Gastroesophageal sphincter (tissue), 4 donors: Measurements from ENCODE around the gene WDR46. TPM values are rescaled to one million over a fixed set of nuclear protein-coding genes. Genes with fewer than 3 reads are reported as not detected.

ENCODE experiments used
- ATAC-seq: fragments of 150-250 bp; one replicate; pipeline ENCODE4 v1.9.1; 2016; ENCODE audit warnings: mild to moderate bottlenecking, moderate library complexity
- H3K27ac ChIP-seq, 4 donors: fragments of 200-600 bp; sonication (generic) in 3 of 4; 1 replicate in 3 of 4; 2 replicates in 1 of 4; pipeline ENCODE4 v1.5.1; 2016 to 2019
- H3K27me3 ChIP-seq: fragments of 200-600 bp; sonication (generic); one replicate; pipeline ENCODE4 v1.5.1; 2019
- H3K36me3 ChIP-seq, 2 donors: fragments of 200-600 bp; sonication (generic); one replicate each; pipeline ENCODE4 v1.5.1; 2019; ENCODE audit warnings: control low read depth in 1 of 2
- H3K4me1 ChIP-seq, 3 donors: fragments of 200-600 bp; sonication (generic); 1 replicate in 2 of 3; 2 replicates in 1 of 3; pipeline ENCODE4 v1.5.1; 2016 to 2019; ENCODE audit warnings: control low read depth in 2 of 3
- H3K4me3 ChIP-seq, 2 donors: fragments of 200-600 bp; sonication (generic); one replicate each; pipeline ENCODE4 v1.5.1; 2019; ENCODE audit warnings: mild to moderate bottlenecking in 1 of 2, moderate library complexity in 1 of 2
- H3K9me3 ChIP-seq, 3 donors: fragments of 200-600 bp; sonication (generic); one replicate each; pipeline ENCODE4 v1.5.1; 2017 to 2019; ENCODE audit warnings: control low read depth in 2 of 3
- EP300 ChIP-seq: sonication (generic); formaldehyde crosslinking; IDR thresholded peaks from one replicate; pipeline ENCODE4 v1.6.1; 2017; ENCODE audit warnings: antibody characterized with exemption, mild to moderate bottlenecking
- POLR2A ChIP-seq, 2 donors: fragments of 450-650 bp; IDR thresholded peaks; one replicate each; pipeline ENCODE4 v1.6.1; 2017; ENCODE audit warnings: antibody characterized with exemption in 2 of 2, mild to moderate bottlenecking in 2 of 2, moderate library complexity in 1 of 2
- POLR2AphosphoS5 ChIP-seq: sonication (generic); formaldehyde crosslinking; IDR thresholded peaks from one replicate; pipeline ENCODE4 v1.6.1; 2017; ENCODE audit warnings: antibody characterized with exemption
- WGBS, 2 donors: methylation state at CpG; one replicate each; pipeline ENCODE4 v1.1.5; 2018; ENCODE audit warnings: low coverage in 1 of 2; 5-methylcytosine and 5-hydroxymethylcytosine counted together
- total RNA-seq, 4 donors: library from RNA; depleted of rRNA; stranded (reverse); fragments of >200 nt; gene quantifications; one replicate each; pipeline ENCODE4 v1.1.0, GENCODE V29; 2016
- TF ChIP-seq, protein P1 (sequence below), 4 experiments: fragments of 200-600 bp in 2 of 4; fragments of 450-650 bp in 2 of 4; sonication (generic) in 1 of 4; IDR thresholded peaks; one replicate each; pipeline ENCODE4 v1.5.1; 2017 to 2019; ENCODE audit warnings: antibody characterized with exemption in 4 of 4, mild to moderate bottlenecking in 2 of 4, moderate library complexity in 2 of 4

The WDR46 gene
- total RNA-seq, 4 donors from 2014 or later, result 26.4 to 39.2 (median 35.6) TPM

- no peak for TF ChIP-seq POLR2AphosphoS5
- no peak for TF ChIP-seq EP300
- TF ChIP-seq POLR2A (IDR thresholded peaks at IDR 0.05), result no peak
- TF ChIP-seq, protein P1, sequence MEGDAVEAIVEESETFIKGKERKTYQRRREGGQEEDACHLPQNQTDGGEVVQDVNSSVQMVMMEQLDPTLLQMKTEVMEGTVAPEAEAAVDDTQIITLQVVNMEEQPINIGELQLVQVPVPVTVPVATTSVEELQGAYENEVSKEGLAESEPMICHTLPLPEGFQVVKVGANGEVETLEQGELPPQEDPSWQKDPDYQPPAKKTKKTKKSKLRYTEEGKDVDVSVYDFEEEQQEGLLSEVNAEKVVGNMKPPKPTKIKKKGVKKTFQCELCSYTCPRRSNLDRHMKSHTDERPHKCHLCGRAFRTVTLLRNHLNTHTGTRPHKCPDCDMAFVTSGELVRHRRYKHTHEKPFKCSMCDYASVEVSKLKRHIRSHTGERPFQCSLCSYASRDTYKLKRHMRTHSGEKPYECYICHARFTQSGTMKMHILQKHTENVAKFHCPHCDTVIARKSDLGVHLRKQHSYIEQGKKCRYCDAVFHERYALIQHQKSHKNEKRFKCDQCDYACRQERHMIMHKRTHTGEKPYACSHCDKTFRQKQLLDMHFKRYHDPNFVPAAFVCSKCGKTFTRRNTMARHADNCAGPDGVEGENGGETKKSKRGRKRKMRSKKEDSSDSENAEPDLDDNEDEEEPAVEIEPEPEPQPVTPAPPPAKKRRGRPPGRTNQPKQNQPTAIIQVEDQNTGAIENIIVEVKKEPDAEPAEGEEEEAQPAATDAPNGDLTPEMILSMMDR (IDR thresholded peaks at IDR 0.05), result no peak
- Histone ChIP-seq H3K4me3 (peak overlapping the region in 1 of 2 donors; percentile 71), H3K27ac (peak overlapping the region in 2 of 4 donors; percentile 92 to 95), H3K4me1 (peaks cover 5 to 79% (median 38%) of the 10 kb centered on the region in 3 donors), H3K27me3 (no peaks in the 10 kb centered on the region), H3K36me3 (peaks cover 0 to 44% of the 10 kb centered on the region in 2 donors), H3K9me3 (no peaks in the 10 kb centered on the region)
- WGBS, 2 donors, result 55 to 62% methylated on average over 10 to 11 of the region's 11 CpGs
- ATAC-seq, result no peak
Observed at GRCh38 chr6:33273129-33273923, 15.7 kb downstream of the WDR46 start.

- Histone ChIP-seq H3K27ac (peak overlapping the region; percentile 44 to 95 (median 90)), H3K4me3 (peak overlapping the region; percentile 60 to 71), H3K36me3 (peaks cover 0 to 52% of the 10 kb centered on the region in 2 donors), H3K4me1 (peaks cover 5 to 70% (median 29%) of the 10 kb centered on the region in 3 donors), H3K27me3 (no peaks in the 10 kb centered on the region), H3K9me3 (no peaks in the 10 kb centered on the region)
- ATAC-seq, result no peak
- WGBS, 2 donors, result 13 to 15% methylated on average over 9 to 14 of the region's 22 CpGs
- TF ChIP-seq EP300 (no peak), POLR2A (IDR thresholded peaks at IDR 0.05) (no peak), POLR2AphosphoS5 (no peak)
- TF ChIP-seq, protein P1 (IDR thresholded peaks at IDR 0.05), result no peak
Observed at GRCh38 chr6:33272275-33273128, 16.5 kb downstream of the WDR46 start.

DNA sequence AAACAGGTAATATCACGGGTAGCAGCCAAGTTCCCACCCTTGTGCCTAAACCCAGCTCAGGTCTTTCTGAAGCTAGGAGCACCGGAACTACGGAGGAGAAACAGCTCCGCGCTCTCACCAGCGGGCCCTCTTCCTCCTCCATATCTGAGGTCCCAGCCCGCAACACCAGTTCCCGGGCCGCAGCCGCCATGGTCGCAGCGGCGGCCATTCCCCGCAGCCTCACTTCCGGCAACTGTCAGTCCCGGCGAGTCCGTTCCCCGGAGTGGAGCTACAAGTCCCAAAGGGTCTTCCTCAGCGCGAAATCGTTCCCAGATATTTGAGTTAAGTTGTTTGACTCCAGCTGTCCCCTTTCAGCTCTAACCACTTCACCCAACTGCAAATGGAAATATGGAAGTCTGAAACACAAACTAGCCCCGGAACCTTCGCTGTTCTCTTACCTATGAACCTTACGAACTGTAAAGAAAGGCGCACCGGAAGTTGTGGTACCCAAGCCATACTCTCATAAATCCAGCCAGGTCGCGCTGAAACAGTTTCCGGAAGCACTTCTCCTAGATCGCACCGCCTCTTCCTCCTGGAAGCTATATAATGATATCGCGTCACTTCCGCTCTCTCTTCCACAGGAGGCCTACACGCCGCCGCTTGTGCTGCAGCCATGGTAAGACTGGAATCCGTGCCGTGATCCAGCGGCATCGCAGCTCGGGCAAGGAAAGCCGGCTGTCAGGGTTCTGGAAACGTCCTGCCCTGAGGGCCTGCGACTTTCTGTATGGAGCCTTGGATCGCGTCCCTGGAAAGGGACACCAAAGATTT is 17.4 kb downstream of the WDR46 start, which contains the start of the genes RPS18 and VPS52:
Gene RPS18, plus strand, starts transcription at position 608 of the 807 bp plus-strand sequence. Its CDS starts 45 bp downstream, at position 653.
Gene VPS52, minus strand, starts transcription at position 409 of the 807 bp plus-strand sequence. Its CDS starts 201 bp downstream, at position 208.
- peaks cover 0 to 60% of the 10 kb centered on the region in 2 donors for H3K36me3 ChIP-seq
- no peaks in the 10 kb centered on the region for H3K9me3 ChIP-seq
- no peaks in the 10 kb centered on the region for H3K27me3 ChIP-seq
- peak within 1 kb of the TSS; percentile 60 to 71 for H3K4me3 ChIP-seq
- H3K4me1 ChIP-seq, result peaks cover 5 to 64% (median 29%) of the 10 kb centered on the region in 3 donors
- ATAC-seq, result peak; percentile 97
- 0 to 2% methylated on average over 7 to 12 of the region's 48 CpGs for WGBS, 2 donors
- TF ChIP-seq, protein P1 (IDR thresholded peaks at IDR 0.05), result no peak
- TF ChIP-seq POLR2A (IDR thresholded peaks at IDR 0.05) (peak; percentile 83 to 87), POLR2AphosphoS5 (peak; percentile 99)
- peak within 1 kb of the TSS; percentile 89 to 95 (median 92) for H3K27ac ChIP-seq

DNA sequence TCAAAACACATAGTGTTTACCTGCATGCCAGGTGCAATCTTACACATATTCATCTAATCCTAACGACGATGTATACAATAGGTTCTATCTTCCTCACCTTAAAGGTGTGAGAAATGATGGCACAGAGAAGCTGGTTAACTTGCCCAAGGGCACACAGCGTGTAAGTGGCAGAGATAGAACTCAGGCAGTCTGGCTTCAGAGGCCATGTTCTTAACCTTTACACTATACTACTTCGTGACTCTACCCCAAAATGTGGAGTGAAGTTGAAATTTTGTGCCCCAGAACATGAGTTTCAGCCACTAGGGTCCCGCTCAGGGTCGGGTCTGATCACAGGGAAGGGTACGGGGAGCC is 17.9 kb downstream of the WDR46 start:
- no peaks in the 10 kb centered on the region for H3K27me3 ChIP-seq
- no peaks in the 10 kb centered on the region for H3K9me3 ChIP-seq
- TF ChIP-seq POLR2AphosphoS5 (no peak), EP300 (no peak), POLR2A (IDR thresholded peaks at IDR 0.05) (no peak)
- TF ChIP-seq, protein P1 (IDR thresholded peaks at IDR 0.05), result no peak
- H3K36me3 ChIP-seq, result peaks cover 0 to 63% of the 10 kb centered on the region in 2 donors
- H3K4me1 ChIP-seq, result peaks cover 5 to 58% (median 23%) of the 10 kb centered on the region in 3 donors
- peak overlapping the region; percentile 60 to 71 for H3K4me3 ChIP-seq
- no peak for ATAC-seq
- 7 to 8% methylated on average over 4 of the region's 7 CpGs for WGBS, 2 donors
- H3K27ac ChIP-seq, result peak overlapping the region; percentile 89 to 95 (median 92)
